Smooth muscle cell (in vitro differentiated cells): ENCODE data around the gene RNU6-1. TPM values are rescaled to one million over a fixed set of nuclear protein-coding genes. Genes with fewer than 3 reads are reported as not detected.

Experiments
- DNase-seq: peaks from one replicate; lab custom pipeline; 2025; ENCODE audit not compliant: unreplicated experiment; lab: John Stamatoyannopoulos, UW
- H2AFZ ChIP-seq: fragments of 200-600 bp; sonication (generic); 2 replicates; pipeline ENCODE4 v1.6.0; 2016; ENCODE audit warnings: antibody characterized with exemption, low read depth, mild to moderate bottlenecking
- H3F3A ChIP-seq: fragments of 200-600 bp; sonication (generic); 2 replicates; pipeline ENCODE4 v1.6.0; 2017; ENCODE audit warnings: antibody characterized with exemption, low read depth
- H3K27ac ChIP-seq: fragments of 200-600 bp; sonication (generic); 2 replicates; pipeline ENCODE4 v1.5.1; 2016; ENCODE audit warnings: low read depth, mild to moderate bottlenecking
- H3K27me3 ChIP-seq: fragments of 200-600 bp; sonication (generic); 2 replicates; pipeline ENCODE4 v1.6.1; 2016; ENCODE audit warnings: low read depth, mild to moderate bottlenecking
- H3K36me3 ChIP-seq: fragments of 200-600 bp; sonication (generic); 2 replicates; pipeline ENCODE4 v1.5.1; 2016; ENCODE audit warnings: low read depth
- H3K4me1 ChIP-seq: fragments of 200-600 bp; sonication (generic); 2 replicates; pipeline ENCODE4 v1.5.1; 2016; ENCODE audit warnings: low read depth
- H3K4me2 ChIP-seq: fragments of 200-600 bp; sonication (generic); 2 replicates; pipeline ENCODE4 v1.6.0; 2016; ENCODE audit warnings: mild to moderate bottlenecking
- H3K4me3 ChIP-seq: fragments of 200-600 bp; sonication (generic); 2 replicates; pipeline ENCODE4 v1.5.1; 2016; ENCODE audit warnings: mild to moderate bottlenecking
- H3K79me2 ChIP-seq: fragments of 200-600 bp; sonication (generic); 2 replicates; pipeline ENCODE4 v1.6.0; 2016; ENCODE audit warnings: low read depth, mild to moderate bottlenecking
- H3K9ac ChIP-seq: fragments of 200-600 bp; sonication (generic); 2 replicates; pipeline ENCODE4 v1.6.0; 2016; ENCODE audit warnings: low read depth
- H3K9me3 ChIP-seq: fragments of 200-600 bp; sonication (generic); replicated peaks from 2 replicates; pipeline ENCODE4 v1.5.1; 2016; ENCODE audit warnings: low read depth
- H4K20me1 ChIP-seq: fragments of 200-600 bp; sonication (generic); 2 replicates; pipeline ENCODE4 v1.6.0; 2016; ENCODE audit warnings: low read depth
- CTCF ChIP-seq: fragments of 200-600 bp; sonication (generic); IDR thresholded peaks from 2 replicates; pipeline ENCODE4 v1.5.1; 2017; ENCODE audit warnings: borderline replicate concordance, mild to moderate bottlenecking, antibody characterized with exemption; ENCODE audit not compliant: insufficient read depth, poor library complexity, severe bottlenecking
- WGBS: methylation state at CpG from one replicate; pipeline ENCODE4 v1.1.7; 2016; ENCODE audit warnings: low lambda C conversion rate; 5-methylcytosine and 5-hydroxymethylcytosine counted together
- polyA plus RNA-seq: library from polyadenylated mRNA; unstranded; fragments of >200 nt; fragmentation: Nextera tagmentation; extraction: Ambion mirVana; gene quantifications from 2 replicates; pipeline ENCODE4 v1.2.1, GENCODE V29; 2016
- total RNA-seq: library from RNA; depleted of rRNA; stranded (reverse); fragments of >200 nt; gene quantifications from 2 replicates; pipeline ENCODE4 v1.2.3, GENCODE V29; 2014

Gene RNU6-1
- total and polyA plus RNA-seq, 2 experiments from 2014 or later: not detected

- peak overlapping the region; percentile 43 for H3K9ac ChIP-seq
- H3F3A ChIP-seq: peaks cover 10% of the 10 kb centered on the region
- H3K4me3 ChIP-seq: peak overlapping the region; percentile 52
- no peaks in the 10 kb centered on the region for H3K79me2 ChIP-seq
- H3K4me1 ChIP-seq: peaks cover 15% of the 10 kb centered on the region
- no peaks in the 10 kb centered on the region for H3K9me3 ChIP-seq
- H2AFZ ChIP-seq: peak overlapping the region; percentile 91
- whole genome bisulfite sequencing: 1% methylated on average over 31 of the region's 48 CpGs
- DNase-seq: peak; percentile 34
- H3K36me3 ChIP-seq: no peaks in the 10 kb centered on the region
- no peaks in the 10 kb centered on the region for H3K27me3 ChIP-seq
- H3K4me2 ChIP-seq: peak overlapping the region; percentile 84
- peak overlapping the region; percentile 65 for H3K27ac ChIP-seq
- H4K20me1 ChIP-seq: no peaks in the 10 kb centered on the region
- TF ChIP-seq CTCF: no peak
These were observed 44.8 kb upstream of the RNU6-1 start for GRCh38 chr15:67884514-67885174.

GRCh38 chr15:67884009-67884408 is 44.2 kb upstream of the RNU6-1 start:
- Histone ChIP-seq H3K27ac (peak overlapping the region; percentile 65), H3K4me3 (peak overlapping the region; percentile 52), H3K36me3 (no peaks in the 10 kb centered on the region), H3K27me3 (no peaks in the 10 kb centered on the region), H4K20me1 (no peaks in the 10 kb centered on the region), H3K4me1 (peaks cover 15% of the 10 kb centered on the region), H2AFZ (peak overlapping the region; percentile 91), H3K9ac (peak overlapping the region; percentile 37), H3K9me3 (no peaks in the 10 kb centered on the region), H3F3A (peaks cover 10% of the 10 kb centered on the region), H3K4me2 (peak overlapping the region; percentile 84), H3K79me2 (no peaks in the 10 kb centered on the region)
- no peak for TF ChIP-seq CTCF
- DNase-seq: no peak
- 65% methylated on average over 6 of the region's 6 CpGs for WGBS

GRCh38 chr15:67883234-67883773 is 43.5 kb upstream of the RNU6-1 start:
- no peak for TF ChIP-seq CTCF

More at GRCh38 chr15:67883234-67883773, 43.5 kb upstream of the RNU6-1 start:
- Histone ChIP-seq H3K27ac (peak overlapping the region; percentile 65), H3K79me2 (no peaks in the 10 kb centered on the region), H4K20me1 (no peaks in the 10 kb centered on the region), H3K4me2 (peak overlapping the region; percentile 84), H3K4me3 (no peak overlapping the region), H3F3A (peaks cover 10% of the 10 kb centered on the region), H3K36me3 (no peaks in the 10 kb centered on the region), H3K9me3 (no peaks in the 10 kb centered on the region), H2AFZ (peak overlapping the region; percentile 90), H3K9ac (no peak overlapping the region), H3K27me3 (no peaks in the 10 kb centered on the region), H3K4me1 (peaks cover 15% of the 10 kb centered on the region)
- DNase-seq: no peak
- WGBS: 48% methylated on average over 10 of the region's 10 CpGs
